ENCODE results near the gene IGF2BP3.

DNA sequence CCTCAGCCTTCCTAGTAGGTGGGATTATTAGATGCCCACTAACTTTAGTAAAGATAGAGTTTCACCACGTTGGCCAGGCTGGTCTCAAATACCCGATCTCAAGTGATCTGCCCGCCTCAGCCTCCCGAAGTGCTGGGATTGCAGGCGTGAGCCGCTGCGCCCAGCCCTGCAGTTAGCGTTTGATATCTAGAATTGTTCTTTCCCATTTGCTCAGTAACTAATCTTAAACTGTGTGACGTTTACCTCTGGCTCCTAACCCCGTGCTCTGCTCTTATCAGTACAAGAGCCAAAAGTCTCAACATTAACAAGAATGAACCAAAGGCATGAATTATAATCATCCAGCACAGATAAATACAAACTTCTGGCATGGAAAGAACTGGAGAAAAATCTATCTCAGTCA lies 47.4 kb downstream of the IGF2BP3 start:
- TF ChIP-seq, protein P1, sequence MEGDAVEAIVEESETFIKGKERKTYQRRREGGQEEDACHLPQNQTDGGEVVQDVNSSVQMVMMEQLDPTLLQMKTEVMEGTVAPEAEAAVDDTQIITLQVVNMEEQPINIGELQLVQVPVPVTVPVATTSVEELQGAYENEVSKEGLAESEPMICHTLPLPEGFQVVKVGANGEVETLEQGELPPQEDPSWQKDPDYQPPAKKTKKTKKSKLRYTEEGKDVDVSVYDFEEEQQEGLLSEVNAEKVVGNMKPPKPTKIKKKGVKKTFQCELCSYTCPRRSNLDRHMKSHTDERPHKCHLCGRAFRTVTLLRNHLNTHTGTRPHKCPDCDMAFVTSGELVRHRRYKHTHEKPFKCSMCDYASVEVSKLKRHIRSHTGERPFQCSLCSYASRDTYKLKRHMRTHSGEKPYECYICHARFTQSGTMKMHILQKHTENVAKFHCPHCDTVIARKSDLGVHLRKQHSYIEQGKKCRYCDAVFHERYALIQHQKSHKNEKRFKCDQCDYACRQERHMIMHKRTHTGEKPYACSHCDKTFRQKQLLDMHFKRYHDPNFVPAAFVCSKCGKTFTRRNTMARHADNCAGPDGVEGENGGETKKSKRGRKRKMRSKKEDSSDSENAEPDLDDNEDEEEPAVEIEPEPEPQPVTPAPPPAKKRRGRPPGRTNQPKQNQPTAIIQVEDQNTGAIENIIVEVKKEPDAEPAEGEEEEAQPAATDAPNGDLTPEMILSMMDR (IDR thresholded peaks at IDR 0.05) = no peak
- no peak for TF ChIP-seq ZFX (IDR thresholded peaks at IDR 0.05; ENCODE audit: borderline replicate concordance)

All from 22Rv1 (cell line).